NCI-H2196 treated with DMSO at 0.1 percent for 48 hours (cell line): ENCODE measurements around the gene ADD1.

Experiments used
- DNase-seq: peaks from one replicate; lab custom pipeline; 2025; ENCODE audit not compliant: unreplicated experiment; lab: John Stamatoyannopoulos, UW

Gene ADD1

DNA sequence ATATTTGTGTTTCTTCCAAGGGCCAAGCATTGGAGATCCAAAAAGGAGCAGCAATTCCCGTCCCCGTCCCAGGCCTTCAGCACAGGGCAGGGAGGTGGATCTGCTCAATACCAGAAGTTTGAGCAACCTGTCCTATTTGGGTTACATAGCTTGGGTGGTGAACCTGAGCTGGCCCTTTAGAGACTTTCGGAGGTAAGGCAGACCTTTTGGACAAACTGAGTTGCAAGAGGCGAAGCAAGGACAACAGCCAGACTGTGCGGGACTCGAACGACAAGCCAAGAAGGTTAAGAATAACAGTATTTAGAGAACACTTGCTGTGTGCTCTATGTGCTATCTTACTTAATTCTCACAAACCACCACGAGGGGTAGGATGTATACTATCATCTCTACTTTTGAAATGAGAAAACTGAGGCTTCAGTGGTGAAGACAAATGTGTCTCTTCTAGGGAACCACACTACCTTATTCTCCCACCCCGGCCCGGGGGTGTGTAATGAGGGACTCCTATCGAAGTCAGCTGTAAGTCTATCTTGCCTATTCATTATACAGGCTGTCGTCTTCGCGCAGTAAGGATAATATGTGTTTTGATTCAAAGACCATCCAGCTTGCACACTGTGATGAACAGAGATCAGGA is 118.3 kb downstream of the ADD1 start:
- DNase-seq: no peak

DNA sequence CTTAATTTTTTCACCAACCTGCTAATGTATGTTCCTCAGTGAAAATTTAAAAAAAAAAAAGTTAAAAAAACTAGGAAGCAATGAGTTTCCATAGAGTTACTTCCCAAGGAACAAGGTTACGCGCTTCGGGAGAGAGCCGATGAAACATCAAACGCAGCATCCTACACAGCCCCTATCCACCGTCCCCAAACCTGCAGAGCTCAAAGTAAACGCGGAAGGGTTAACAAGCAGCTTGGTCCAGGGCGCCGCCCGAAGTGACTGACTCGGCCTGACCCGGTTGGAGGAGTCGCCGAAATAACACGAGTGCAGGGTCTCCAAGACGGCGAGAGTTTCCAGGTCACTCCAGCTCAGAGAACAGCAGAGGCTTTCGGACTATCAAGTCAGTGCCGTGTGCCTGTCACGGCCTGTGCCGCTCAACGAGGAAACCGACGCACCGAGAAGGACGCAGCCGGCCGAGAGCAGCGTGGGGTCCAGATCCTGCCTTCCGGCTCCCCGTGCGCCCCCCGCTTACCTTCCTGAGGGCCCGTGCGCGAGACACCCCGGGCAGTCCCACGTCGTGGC is 119.0 kb downstream of the ADD1 start:
- no peak for DNase-seq

DNA sequence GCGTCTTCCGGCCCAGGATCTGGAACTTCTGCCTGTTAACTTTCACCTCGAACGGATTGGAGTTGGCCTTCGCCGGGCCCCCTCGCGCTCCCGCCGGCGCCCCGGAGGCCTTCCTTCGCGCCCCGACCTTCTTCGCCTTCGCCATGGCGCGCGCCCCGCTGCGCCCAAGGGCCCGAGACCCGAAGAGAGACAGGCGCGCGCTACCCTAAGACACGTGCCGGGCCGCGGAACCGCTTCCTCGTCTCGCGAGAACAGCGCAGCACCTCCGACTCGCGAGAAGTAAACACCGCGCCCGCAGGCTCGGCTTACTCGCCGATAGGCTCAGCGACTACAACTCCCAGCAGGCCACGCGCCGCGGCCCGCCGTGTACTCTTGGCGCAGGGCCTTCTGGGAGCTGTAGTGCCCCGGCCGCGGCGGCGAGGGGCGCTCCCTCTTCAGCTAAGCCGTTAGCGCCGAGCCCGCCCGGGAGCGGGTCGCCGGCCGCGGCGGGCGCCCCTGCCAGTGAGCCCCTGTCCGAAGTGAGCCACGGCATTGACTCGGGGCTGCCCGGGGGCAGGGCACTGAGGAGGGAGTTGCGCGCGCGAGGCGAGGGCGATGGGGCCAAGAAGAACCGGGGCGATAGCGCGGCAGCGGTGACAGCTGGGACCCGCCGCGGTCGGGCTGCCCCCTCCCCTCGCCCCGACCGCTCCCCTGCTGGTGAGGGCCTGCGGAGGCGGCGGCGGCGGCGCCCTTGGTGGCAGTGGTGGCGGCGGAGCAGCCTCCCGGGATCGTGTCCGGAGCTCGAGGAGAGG is 119.7 kb downstream of the ADD1 start, which contains the start of the genes GRK4 and NOP14:
TSS of gene GRK4 (plus strand) at position 397 of the 791 bp plus-strand sequence. CDS start 500 bp downstream, outside the sequence.
TSS of gene NOP14 (minus strand) at position 232 of the 791 bp plus-strand sequence. CDS start at position 145, 87 bp downstream.
- DNase-seq: peak; percentile 96

DNA sequence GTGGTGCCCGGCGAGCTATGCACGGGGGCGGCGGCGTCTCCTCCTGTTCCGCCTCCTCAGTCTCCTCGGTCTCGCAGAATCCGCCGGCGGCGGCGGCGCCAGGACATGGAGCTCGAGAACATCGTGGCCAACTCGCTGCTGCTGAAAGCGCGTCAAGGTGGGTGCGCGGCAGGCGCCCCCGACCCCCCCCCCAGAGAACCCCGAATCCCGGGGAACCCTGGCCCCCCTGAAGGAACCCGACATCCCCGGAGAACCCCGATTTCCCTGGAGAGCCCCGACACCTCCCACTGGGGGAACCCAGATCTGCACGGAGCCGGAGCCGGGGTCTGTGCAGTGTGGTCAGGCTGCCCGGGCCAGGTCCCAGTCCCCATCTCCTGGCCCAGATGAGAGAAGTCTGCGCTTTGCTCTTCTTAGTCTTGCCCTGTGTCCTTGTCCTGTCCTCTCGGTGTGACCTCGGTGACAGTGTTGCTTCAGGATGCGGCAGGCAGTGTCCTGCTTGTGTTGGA is 120.4 kb downstream of the ADD1 start:
- no peak for DNase-seq

DNA sequence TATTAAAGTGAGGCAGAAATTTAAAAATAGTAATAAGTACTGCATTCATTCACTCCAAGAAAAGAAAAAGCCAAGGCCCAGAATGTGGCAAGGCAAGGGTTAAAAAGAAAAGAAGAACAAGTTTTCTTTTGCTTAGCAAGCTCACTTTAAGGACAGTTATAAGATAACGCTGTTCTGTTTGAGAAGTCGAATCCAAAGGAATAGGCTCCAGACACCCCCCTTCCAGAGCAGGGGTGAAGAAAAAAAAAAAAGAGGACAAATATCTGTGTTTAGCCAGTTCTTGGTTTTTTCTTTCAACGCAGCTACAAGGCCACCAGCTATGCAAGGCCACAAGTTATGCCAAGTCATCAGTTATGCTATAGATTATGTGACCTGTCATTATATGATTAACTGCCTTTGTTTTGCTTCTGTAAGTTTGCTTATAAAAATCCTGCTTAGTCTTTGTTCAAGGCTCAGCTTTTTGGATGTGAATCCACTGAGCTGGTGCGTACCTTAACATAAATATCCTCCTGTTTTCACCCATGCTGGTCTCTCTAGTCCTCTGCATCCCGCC is 121.1 kb downstream of the ADD1 start:
- no peak for DNase-seq

DNA sequence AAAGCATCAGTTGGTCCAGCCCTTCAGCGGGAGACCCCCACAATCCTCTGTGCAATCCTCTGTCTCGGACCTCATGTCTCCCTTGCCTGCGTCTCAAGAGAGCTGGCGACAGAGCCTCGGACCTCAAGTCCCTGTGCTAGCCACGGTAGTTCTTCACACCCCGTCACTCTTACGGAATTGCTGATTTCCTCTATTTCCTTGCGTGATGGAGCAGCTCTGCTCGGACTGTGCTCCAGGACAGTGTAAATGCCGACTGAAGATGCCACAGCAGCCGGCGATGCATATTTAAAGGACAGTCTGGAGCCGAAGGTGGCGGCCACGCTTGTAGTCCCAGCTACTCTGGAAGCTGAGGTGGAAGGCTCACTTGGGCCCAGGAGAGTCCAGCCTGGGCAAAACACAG is 121.6 kb downstream of the ADD1 start:
- no peak for DNase-seq

DNA sequence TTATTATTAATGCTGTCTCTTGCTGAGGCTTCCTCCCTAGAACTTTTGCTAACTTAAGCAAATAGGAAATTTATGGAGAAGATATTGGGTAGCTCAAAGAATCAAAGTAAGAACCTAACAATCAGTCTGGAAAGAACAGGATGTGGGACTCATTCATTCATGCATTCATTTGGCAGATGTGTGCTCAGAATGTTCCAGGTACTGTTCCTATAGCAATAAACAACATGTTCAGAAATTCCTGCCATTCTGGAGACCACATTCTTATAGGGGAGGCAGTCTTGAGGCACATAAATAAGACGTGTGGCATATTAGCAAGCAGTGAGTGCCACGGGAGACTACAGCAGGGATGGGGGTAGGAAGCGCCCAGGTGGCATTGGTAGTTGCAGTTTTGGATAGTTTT is 124.7 kb downstream of the ADD1 start:
- DNase-seq: no peak

DNA sequence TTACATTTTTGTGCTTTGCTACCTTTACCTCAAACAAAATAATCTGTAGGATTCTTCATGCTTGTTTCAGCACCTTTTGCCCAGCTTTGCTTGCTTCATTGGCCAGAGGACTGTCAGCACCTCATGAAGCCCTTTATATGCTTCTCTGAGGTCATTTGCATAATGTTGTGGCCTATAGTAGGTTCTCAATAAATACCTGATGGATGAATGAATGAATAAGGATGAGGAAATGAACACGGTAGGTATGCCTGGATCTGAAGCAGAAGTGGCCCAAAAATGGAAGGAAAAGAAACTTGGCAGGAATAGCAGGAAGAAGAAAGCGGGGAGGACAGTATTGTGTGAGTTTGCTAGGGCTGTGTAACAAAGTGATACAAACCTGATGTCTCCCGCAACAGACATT is 127.6 kb downstream of the ADD1 start:
- DNase-seq: no peak

DNA sequence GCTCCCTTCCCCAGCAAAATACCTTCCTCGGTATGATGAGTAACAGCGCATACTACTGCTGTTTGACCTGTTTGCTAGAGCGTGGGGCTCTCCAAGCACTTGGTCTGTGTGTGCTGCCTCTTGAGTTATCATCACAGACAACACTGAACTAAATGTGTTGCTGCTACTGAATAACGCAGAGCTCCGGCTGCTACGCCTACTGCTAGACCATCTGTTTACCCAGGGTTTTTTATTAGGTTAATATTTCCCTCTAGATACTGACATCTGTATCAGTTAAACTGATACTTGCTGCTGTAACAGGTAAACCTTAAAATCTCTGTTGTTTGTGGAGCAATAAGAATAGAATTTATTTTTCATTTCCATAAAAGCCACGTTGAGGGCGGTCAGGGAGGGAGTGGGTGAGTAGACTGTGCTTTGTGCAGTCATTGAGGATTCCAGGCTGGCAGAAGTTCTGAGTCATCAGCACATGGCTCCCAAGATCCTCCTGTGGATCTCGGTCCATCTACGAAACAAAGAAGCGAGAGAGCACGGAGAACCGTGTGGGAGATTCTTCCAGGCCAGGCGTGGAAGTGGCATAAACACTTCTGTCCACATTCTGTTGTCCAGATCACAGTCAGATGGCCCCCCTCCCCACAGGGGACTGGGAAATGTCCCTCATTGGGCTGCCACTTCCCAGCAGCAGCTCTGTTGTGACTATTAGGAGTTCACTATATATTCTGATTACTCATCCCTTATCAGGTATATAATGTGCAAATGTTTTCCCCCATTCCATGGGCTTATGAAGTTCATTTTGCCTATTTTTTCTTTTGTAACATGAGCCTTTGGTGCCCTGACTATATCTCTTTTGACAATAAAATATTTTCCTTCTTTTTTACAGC is 133.8 kb downstream of the ADD1 start:
- DNase-seq: no peak
